ENCODE data around the gene PTBP2.
A peak's percentile ranks its signal among the peaks of the same experiment; 100 is the strongest.

The PTBP2 gene

DNA sequence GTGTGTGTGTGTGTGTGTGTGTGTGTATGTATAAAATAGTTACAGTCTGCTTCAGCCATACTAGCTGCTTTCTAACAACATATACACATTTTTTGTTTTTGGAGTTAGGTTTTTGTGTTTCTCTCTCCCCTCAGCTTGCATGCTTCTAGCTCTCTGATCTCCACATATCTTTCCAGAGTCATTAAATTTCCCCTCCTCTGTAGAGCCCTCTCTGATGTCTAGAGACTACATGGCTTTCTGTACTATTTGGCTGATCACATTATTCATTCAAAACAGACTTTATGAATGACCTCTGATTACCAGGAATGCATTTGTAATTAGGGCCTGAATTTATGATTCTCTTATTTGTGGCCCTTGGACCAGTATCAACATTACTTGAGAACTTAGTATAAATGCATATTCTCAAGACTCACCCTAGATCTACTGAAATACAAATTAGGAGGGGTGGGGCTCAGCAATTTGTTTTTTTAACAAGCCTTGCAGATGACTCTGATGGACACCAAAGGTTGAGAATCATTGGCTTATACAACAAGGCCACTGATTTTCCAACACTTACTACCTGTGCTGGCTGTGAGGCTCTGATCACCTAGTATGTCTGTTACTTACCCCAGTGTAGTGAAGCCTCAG, 104.5 kb downstream of the PTBP2 start:
- no peak for DNase-seq (ENCODE audit: low read depth)

GRCh38 chr1:96833376-96833775, 111.8 kb downstream of the PTBP2 start:
- DNase-seq (ENCODE audit: low read depth) = no peak

- DNase-seq (ENCODE audit: low read depth) = no peak
These were observed 113.4 kb downstream of the PTBP2 start for GRCh38 chr1:96834986-96835385.

- no peak for DNase-seq (ENCODE audit: low read depth)
These were observed 115.6 kb downstream of the PTBP2 start for GRCh38 chr1:96837057-96837780.

DNA sequence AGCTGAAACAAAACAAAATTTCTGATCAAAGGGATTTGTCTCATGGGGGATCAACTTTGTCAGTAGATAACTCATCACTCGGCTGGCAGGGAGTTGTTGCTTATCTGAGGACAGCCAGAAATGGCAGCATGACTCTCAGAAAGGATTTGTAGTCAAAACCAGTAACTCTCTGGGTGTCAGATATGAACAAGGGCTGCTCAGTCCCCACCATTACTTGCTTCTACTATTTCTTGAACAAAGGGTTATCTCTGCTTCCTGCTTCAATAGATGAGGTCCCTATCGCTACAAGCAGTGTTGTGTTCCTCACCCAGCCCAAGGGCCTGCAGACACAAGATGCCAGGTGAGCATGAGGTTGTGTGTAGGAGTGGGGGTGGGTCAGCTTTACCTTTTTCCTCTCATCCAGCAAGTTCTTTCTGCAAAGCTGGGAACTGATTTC, 116.2 kb downstream of the PTBP2 start:
- no peak for DNase-seq (ENCODE audit: low read depth)

- DNase-seq (ENCODE audit: low read depth) = no peak
These were observed 118.8 kb downstream of the PTBP2 start for GRCh38 chr1:96840396-96840795.

GRCh38 chr1:96842215-96842614, 120.6 kb downstream of the PTBP2 start:
- DNase-seq (ENCODE audit: low read depth) = peak; percentile 22

DNA sequence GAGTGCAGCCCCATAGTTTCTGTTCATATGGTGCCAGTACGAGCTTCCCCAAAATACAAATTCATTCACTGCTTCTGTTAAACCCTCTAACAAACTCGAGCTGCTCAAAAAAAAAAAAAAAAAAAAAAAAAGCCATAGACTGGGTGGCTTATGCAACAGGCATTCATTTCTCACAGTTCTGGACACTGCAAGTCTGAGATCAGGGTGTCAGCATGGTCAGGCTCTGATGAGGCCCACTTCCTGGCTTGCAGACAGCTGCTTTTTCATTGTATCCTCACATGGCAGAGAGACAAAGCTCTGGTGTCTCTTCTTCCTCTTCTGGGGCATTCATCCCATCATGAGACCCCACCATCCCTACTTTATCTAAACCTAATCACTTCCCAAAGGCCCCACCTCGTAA, 121.6 kb downstream of the PTBP2 start:
- peak; percentile 49 for DNase-seq (ENCODE audit: low read depth)

DNA sequence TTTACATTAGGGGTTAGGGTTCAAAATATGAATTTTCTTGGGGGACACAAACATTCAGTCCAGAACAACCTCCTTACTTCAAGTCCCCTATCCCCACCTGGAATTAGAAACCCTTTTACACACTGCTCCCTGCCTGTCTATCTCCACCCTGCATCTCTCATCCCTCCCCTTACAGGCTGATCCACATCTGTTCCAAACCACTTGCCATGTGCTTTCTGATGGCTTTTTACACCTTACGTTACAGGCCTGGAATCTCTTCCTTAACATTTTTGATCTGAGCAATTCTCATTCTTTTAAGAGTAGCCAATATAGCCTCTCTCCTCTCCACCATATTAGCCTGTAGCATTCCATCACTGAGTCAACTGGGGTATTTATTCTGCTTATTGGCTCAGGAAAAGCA, 122.0 kb downstream of the PTBP2 start:
- DNase-seq (ENCODE audit: low read depth) = no peak

DNA sequence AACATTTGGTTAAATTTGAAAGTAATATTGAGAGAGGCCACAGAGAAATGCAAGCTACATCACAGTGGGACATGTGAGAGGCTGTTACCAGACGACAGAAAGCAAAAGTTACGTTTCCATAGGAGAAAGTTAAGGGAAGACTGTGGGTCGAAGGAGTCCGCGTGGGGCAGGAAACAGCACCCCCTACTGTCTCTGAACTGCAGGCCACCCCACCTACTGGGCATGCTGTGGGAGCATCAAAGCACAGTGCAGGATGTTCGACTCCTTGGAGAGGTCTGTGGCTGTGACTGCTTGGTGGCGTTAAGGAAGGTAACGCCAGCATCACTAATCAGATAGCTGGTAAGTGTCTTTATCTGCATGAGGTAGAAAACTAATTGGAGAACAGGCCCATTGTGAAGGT, 123.9 kb downstream of the PTBP2 start:
- DNase-seq (ENCODE audit: low read depth) = no peak

DNA sequence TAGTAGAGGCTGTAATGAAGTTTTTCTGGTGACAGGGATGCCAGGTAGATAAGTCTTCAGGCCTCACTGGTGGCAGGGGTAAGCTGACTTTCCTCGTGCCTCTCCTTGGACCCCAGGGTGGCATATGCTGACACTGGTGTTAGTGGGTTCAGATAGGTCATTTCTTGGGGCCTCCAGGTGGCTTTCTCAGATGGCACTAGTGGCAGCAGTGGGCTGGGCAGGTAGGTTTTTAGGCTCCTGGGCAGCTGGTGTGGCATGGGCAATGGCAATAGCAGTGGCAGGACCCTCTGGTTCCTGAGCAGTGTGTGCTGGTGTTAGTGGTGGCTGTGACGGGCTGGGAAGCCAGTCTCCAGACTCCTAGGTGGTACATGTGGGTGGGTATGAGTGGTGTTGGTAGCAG, 140.3 kb downstream of the PTBP2 start:
- no peak for DNase-seq (ENCODE audit: low read depth)

DNA sequence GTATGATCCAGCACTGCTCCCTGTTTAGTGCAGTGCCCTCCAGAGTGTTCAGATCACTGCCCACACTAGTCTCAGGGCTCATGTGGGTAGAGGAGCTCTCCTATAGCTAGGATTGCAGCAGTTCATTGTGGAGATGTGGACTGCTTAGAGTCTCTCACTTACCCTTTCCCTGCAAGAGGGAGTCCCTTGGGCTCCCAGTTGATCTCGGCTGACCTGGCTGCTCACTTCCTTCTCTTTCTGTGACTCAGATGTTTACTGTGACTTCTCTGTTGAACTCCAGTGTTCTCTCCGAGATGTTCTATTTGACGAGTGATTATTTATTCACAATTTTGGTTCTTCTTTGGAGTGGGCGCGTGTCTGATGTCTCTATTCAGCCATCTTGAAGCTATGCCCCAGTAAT, 141.9 kb downstream of the PTBP2 start:
- no peak for DNase-seq (ENCODE audit: low read depth)

All from fibroblast of gingiva (primary cell).